ENCODE data around the gene SH2D1A.
"Not testable (repeated sequence)": the region's sequence is repeated elsewhere in the genome, so short reads cannot be mapped to it uniquely, and the experiment has no call there.

DNA sequence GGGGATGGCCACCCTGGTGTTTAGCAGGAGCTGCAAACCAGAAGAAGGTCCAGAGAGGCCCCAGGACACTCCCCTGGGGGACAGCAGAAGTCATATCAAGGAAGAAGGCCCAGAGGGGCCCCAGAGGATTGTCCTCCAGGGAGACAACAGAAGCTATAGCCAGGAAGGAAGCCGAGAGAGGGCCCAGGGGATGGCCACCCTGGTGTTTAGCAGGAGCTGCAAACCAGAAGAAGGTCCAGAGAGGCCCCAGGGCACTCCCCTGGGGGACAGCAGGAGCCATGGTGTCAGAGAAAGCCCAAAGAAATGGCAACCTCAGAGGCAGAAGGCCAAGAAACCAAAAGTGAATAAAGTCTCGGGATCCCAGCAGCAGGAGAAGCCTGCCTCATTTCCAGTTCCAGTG lies 11.8 kb upstream of the SH2D1A start:
- TF ChIP-seq, protein P1, sequence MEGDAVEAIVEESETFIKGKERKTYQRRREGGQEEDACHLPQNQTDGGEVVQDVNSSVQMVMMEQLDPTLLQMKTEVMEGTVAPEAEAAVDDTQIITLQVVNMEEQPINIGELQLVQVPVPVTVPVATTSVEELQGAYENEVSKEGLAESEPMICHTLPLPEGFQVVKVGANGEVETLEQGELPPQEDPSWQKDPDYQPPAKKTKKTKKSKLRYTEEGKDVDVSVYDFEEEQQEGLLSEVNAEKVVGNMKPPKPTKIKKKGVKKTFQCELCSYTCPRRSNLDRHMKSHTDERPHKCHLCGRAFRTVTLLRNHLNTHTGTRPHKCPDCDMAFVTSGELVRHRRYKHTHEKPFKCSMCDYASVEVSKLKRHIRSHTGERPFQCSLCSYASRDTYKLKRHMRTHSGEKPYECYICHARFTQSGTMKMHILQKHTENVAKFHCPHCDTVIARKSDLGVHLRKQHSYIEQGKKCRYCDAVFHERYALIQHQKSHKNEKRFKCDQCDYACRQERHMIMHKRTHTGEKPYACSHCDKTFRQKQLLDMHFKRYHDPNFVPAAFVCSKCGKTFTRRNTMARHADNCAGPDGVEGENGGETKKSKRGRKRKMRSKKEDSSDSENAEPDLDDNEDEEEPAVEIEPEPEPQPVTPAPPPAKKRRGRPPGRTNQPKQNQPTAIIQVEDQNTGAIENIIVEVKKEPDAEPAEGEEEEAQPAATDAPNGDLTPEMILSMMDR (IDR thresholded peaks at IDR 0.05) = not testable (repeated sequence)
- not testable (repeated sequence) for TF ChIP-seq EZH2 (IDR thresholded peaks at IDR 0.05; ENCODE audit: borderline replicate concordance, insufficient read depth, low read depth, low read length, poor library complexity, severe bottlenecking)
